ENCODE measurements around the gene VAC14.
"Not testable (repeated sequence)": the region's sequence is repeated elsewhere in the genome, so short reads cannot be mapped to it uniquely, and the experiment has no call there.

The VAC14 gene

GRCh38 chr16:70743791-70744190 lies 57.2 kb downstream of the VAC14 start:
- TF ChIP-seq, protein P1, sequence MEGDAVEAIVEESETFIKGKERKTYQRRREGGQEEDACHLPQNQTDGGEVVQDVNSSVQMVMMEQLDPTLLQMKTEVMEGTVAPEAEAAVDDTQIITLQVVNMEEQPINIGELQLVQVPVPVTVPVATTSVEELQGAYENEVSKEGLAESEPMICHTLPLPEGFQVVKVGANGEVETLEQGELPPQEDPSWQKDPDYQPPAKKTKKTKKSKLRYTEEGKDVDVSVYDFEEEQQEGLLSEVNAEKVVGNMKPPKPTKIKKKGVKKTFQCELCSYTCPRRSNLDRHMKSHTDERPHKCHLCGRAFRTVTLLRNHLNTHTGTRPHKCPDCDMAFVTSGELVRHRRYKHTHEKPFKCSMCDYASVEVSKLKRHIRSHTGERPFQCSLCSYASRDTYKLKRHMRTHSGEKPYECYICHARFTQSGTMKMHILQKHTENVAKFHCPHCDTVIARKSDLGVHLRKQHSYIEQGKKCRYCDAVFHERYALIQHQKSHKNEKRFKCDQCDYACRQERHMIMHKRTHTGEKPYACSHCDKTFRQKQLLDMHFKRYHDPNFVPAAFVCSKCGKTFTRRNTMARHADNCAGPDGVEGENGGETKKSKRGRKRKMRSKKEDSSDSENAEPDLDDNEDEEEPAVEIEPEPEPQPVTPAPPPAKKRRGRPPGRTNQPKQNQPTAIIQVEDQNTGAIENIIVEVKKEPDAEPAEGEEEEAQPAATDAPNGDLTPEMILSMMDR (IDR thresholded peaks at IDR 0.05; ENCODE audit: insufficient read depth, low read length, poor library complexity, severe bottlenecking): no peak
- Histone ChIP-seq H3K27me3 (replicated peaks; ENCODE audit: control insufficient read depth, insufficient read depth, low read length) (no peaks in the 10 kb centered on the region), H3K36me3 (ENCODE audit: control insufficient read depth, insufficient read depth, low read length) (peaks cover 15% of the 10 kb centered on the region), H3K4me3 (replicated peaks; ENCODE audit: low read depth, low read length) (no peak overlapping the region)
- DNase-seq (ENCODE audit: extremely low read depth, insufficient read length): no peak

DNA sequence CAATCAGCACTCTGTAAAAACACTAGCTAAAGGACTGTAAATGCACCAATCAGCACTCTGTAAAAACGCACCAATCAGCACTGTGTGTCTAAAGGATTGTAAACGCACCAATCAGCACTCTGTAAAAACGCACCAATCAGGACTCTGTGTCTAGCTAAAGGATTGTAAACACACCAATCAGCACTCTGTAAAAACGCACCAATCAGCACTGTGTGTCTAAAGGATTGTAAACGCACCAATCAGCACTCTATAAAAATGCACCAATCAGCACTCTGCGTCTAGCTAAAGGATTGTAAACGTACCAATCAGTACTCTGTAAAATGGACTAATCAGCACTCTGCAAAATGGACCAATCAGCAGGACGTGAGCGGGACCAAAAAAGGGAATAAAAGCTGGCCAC lies 58.0 kb downstream of the VAC14 start:
- not testable (repeated sequence) for H3K4me3 ChIP-seq (replicated peaks; ENCODE audit: low read depth, low read length); DNase-seq (ENCODE audit: extremely low read depth, insufficient read length); H3K27me3 ChIP-seq (replicated peaks; ENCODE audit: control insufficient read depth, insufficient read depth, low read length)
- peaks cover 15% of the 10 kb centered on the region for H3K36me3 ChIP-seq (ENCODE audit: control insufficient read depth, insufficient read depth, low read length)

DNA sequence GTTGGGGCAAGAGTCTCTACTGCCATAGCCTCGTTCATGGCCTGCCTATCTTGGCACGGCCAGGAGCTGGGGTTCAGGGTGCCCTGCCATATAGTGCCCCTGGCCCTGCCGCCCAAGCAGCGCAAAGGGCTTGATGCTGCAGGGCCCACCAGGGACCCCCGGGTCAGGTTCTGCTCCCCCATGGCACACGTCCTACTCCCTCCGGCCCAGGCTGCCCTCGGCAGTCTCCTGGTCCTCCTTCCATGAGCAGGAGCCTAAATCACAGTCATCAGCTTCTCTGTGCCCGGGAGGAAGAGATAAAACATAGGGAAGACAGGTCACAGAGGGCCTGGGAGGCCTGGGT lies 59.2 kb downstream of the VAC14 start:
- no peaks in the 10 kb centered on the region for H3K27me3 ChIP-seq (replicated peaks; ENCODE audit: control insufficient read depth, insufficient read depth, low read length)
- no peak for DNase-seq (ENCODE audit: extremely low read depth, insufficient read length)
- peaks cover 15% of the 10 kb centered on the region for H3K36me3 ChIP-seq (ENCODE audit: control insufficient read depth, insufficient read depth, low read length)
- H3K4me3 ChIP-seq (replicated peaks; ENCODE audit: low read depth, low read length): no peak overlapping the region
- TF ChIP-seq, protein P1 (IDR thresholded peaks at IDR 0.05; ENCODE audit: insufficient read depth, low read length, poor library complexity, severe bottlenecking): no peak

DNA sequence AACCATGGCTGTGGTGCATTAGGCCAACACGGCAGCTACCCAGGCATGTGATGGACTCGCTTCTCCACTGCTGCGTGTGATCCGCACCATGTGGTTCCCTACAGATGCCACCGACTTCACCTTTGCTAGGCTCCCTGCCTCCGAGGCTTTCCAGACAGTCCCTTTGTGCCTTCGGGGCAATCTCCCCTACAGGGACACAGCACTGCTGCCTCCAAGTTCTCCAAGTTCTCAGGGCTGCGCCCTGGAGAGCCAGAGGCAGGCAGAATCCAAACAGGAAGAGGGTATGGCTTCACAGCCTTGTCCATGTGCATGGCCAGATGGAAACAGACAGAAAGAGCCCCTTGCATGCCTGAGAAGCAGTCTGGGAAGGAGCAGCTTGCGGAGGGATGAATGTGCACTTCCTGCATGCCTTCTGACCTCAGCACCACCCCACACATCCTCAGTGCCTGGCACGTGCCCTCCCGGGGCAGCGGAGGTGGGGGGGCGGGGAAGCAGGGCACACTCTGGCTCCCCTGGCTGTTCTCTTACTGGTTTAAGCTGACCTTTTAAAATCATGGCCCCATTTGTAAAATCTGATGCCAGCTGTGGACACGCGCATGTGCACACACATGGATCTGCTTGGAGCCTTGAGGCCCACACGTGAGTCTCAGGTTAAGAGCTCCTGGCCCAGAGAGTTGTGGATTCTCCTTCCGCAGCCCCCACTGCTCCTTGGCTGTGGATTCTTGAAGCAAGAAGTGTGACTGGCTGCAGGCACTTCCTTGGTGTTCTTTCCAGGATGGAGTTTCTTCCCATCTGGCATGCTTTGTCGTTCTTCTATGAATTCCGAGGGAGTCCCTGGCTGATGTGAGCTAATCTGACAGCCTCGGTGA lies 59.8 kb downstream of the VAC14 start:
- Histone ChIP-seq H3K36me3 (ENCODE audit: control insufficient read depth, insufficient read depth, low read length) (peaks cover 15% of the 10 kb centered on the region), H3K27me3 (replicated peaks; ENCODE audit: control insufficient read depth, insufficient read depth, low read length) (no peaks in the 10 kb centered on the region), H3K4me3 (replicated peaks; ENCODE audit: low read depth, low read length) (no peak overlapping the region)
- TF ChIP-seq, protein P1 (IDR thresholded peaks at IDR 0.05; ENCODE audit: insufficient read depth, low read length, poor library complexity, severe bottlenecking): no peak
- no peak for DNase-seq (ENCODE audit: extremely low read depth, insufficient read length)

DNA sequence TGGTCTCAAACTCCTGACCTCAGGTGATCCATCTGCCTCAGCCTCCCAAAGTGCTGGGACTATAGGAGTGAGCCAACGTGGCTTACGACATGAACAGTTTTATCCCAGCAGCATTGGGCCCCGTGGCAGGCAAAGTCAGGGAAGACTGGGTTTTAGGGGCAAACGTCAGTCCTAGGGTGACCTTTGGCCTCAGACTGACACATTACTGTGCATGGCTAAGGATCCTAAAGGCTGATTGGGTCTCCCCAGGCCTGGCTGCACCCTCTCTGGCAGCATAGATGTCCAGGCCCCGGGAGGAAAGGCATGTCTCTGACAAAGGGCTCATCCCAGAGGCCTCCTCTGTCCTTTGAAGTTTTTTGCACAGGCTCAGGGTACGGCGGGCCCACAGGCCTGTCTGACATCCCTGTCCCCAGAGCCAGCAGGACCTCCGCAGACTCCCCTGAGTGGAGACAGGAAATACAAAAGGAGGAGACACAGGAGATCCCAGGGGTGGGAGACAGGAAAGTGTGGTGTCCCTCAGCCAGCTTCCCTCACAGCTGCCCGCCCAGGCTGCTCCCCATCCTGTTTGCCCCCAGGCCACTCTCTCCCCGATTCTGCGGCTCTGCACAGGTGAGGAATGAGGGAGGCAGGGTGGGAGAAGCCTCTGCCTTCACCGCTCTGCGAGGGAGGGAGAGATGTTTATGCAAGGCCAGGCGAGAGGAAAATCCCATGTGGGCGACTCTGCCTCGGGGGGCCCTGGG lies 60.6 kb downstream of the VAC14 start:
- no peak overlapping the region for H3K4me3 ChIP-seq (replicated peaks; ENCODE audit: low read depth, low read length)
- TF ChIP-seq, protein P1 (IDR thresholded peaks at IDR 0.05; ENCODE audit: insufficient read depth, low read length, poor library complexity, severe bottlenecking): no peak
- no peak for DNase-seq (ENCODE audit: extremely low read depth, insufficient read length)
- H3K27me3 ChIP-seq (replicated peaks; ENCODE audit: control insufficient read depth, insufficient read depth, low read length): no peaks in the 10 kb centered on the region
- H3K36me3 ChIP-seq (ENCODE audit: control insufficient read depth, insufficient read depth, low read length): peaks cover 15% of the 10 kb centered on the region

- no peak overlapping the region for H3K4me3 ChIP-seq (replicated peaks; ENCODE audit: low read depth, low read length)
- DNase-seq (ENCODE audit: extremely low read depth, insufficient read length): no peak
- peaks cover 11% of the 10 kb centered on the region for H3K36me3 ChIP-seq (ENCODE audit: control insufficient read depth, insufficient read depth, low read length)
- no peaks in the 10 kb centered on the region for H3K27me3 ChIP-seq (replicated peaks; ENCODE audit: control insufficient read depth, insufficient read depth, low read length)
- TF ChIP-seq, protein P1 (IDR thresholded peaks at IDR 0.05; ENCODE audit: insufficient read depth, low read length, poor library complexity, severe bottlenecking): no peak
These were observed 61.6 kb downstream of the VAC14 start for GRCh38 chr16:70739389-70739788.

Data from GM06990 (cell line).